Medulla oblongata (tissue), 1 donor: ENCODE measurements around the gene ESR2.
"Not testable (repeated sequence)": the region's sequence is repeated elsewhere in the genome, so short reads cannot be mapped to it uniquely, and the experiment has no call there.

Experiments used
- DNase-seq: peaks from one replicate; pipeline ENCODE4 v3.0.0-alpha.2; 2015; ENCODE audit errors: extremely low spot score

ESR2 gene

GRCh38 chr14:64147126-64147790 lies 146.9 kb downstream of the ESR2 start:
- no peak for DNase-seq

- peak; percentile 37 for DNase-seq
Measured at GRCh38 chr14:64137657-64138290, 156.4 kb downstream of the ESR2 start.

- DNase-seq: no peak
Measured at GRCh38 chr14:64126548-64126947, 167.6 kb downstream of the ESR2 start.

- no peak for DNase-seq
Measured at GRCh38 chr14:64125270-64125669, 168.9 kb downstream of the ESR2 start.

- no peak for DNase-seq
Measured at GRCh38 chr14:64123241-64123822, 170.8 kb downstream of the ESR2 start.

DNA sequence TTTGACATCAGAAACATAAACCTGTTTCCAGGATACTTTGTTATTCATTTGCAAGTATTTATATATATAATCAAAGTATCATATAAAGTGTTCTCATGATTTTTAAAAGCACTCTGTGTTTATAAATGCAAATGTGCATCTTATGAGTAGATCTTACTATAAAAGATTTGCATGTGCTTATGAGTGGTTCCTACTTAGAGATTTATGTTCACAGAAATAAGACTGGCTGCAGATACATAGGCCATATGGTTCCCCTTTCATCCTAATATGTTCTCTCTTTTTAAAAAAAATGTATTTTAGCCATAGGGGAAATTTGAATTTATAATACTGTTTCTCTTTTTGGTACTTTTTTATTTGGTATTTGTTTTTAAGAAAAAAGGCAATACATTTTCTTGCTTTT lies 174.2 kb downstream of the ESR2 start:
- no peak for DNase-seq

GRCh38 chr14:64119500-64119899 lies 174.7 kb downstream of the ESR2 start:
- no peak for DNase-seq

DNA sequence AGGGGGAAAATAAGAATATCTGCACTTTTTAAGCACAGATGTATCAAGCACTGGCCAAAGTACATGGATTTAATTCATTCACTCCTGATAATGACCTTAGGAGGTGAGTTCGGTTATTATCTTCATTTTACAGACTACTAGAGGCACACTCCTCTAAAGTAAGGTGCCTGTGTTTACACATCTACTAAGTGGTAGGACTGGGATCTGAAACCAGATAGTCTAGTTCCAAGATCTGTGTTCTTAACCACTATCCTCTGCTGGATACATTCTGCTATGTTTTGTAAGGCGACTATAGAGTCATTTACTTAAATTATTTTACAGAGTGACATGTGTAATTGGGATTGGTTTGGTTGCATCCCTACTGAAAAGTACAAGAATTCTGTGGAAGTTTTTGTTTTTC lies 175.3 kb downstream of the ESR2 start:
- no peak for DNase-seq

DNA sequence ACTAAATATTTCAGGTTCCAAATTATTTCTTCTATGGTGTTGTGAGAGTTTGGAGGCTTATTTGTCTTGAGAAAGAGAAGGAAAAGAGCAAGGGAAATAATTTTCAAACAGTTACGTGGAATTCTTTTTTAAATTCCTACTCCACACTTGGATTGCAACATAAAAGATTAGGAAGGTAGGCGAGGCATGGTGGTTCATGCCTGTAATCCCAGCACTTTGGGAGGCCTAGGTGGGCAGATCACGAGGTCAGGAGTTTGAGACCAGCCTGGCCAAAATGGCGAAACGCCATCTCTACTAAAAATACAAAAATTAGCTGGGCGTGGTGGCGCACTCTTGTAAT lies 175.8 kb downstream of the ESR2 start:
- DNase-seq: not testable (repeated sequence)

GRCh38 chr14:64117671-64118402 lies 176.3 kb downstream of the ESR2 start:
- DNase-seq: no peak

DNA sequence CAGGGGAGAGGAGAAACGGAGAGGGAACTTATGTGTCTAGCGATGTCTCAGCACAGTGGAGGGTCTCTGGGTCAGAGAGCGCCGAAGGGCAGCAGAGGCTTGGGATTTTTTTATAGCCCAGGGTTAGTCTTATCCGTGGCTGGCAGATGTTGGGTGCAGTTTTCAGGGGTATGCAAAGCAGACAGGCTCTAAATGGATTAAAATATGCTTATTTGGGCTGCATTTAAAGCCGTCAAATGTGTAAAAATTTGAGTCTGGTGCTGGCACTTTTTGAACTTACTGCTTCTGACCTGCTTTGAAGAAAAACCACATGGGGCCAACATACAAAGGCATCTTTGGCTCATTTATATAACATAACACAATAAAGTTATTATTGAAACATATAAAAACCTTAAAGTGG lies 178.8 kb downstream of the ESR2 start:
- DNase-seq: no peak

DNA sequence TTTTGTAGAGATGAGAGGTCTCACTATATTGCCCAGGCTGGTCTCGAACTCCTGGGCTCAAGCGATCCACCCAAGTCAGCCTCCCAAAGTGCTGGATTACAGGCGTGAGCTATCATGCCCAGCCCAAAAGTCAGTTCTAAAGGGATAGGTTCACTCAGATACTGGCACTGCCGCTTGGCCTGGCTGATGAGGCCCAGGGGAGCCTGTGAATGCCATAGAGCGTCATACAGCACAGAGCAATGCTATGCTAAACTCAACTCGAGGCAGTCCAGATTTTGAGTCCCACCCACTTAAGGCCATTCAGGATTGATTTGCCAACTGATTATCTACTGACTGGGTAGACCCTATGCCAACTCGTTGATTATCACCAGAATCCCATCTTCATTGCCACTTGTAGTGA lies 179.4 kb downstream of the ESR2 start:
- no peak for DNase-seq

GRCh38 chr14:64114166-64114565 lies 180.0 kb downstream of the ESR2 start:
- no peak for DNase-seq

GRCh38 chr14:64112867-64113678 lies 181.1 kb downstream of the ESR2 start:
- no peak for DNase-seq

DNA sequence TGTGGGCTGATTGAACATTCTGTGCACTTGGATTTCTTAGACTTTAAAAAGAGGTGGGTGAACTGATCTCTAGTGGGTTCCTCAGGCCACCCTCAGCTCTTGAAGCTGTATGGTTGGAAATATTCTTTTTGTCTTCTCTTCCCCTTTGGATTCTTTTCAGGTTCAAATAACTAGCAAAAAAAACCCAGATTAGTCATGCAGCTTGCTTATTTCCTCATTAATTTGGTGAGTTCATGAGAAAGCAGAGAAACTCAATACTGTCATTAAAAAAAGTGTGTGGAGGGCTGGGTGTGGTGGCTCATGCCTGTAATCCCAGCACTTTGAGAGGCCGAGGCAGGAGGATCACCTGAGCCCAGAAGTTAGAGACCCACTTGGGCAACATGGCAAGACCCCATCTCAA lies 183.4 kb downstream of the ESR2 start:
- no peak for DNase-seq

GRCh38 chr14:64109819-64110554 lies 184.2 kb downstream of the ESR2 start:
- DNase-seq: no peak

GRCh38 chr14:64107438-64107837 lies 186.7 kb downstream of the ESR2 start:
- no peak for DNase-seq

GRCh38 chr14:64098120-64098519 lies 196.1 kb downstream of the ESR2 start:
- no peak for DNase-seq

DNA sequence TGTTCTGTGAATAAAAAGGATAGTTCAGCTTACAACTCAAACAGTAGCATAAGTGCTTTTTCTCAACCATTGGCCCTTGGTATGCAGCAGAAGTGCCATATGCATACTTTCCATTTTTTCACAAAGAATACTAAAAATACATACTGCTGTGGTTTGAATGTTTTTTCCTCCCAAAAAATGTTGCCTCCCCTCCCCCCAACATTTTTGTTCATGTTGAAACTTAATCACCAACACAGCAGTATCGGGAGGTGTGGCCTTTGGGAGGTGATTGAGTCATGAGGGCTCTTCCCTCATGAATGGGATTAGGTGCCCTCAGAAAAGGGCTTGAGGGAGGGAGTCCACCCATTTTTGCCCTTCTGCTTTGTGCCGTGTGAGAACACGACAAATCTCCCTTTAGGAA lies 198.6 kb downstream of the ESR2 start:
- no peak for DNase-seq

DNA sequence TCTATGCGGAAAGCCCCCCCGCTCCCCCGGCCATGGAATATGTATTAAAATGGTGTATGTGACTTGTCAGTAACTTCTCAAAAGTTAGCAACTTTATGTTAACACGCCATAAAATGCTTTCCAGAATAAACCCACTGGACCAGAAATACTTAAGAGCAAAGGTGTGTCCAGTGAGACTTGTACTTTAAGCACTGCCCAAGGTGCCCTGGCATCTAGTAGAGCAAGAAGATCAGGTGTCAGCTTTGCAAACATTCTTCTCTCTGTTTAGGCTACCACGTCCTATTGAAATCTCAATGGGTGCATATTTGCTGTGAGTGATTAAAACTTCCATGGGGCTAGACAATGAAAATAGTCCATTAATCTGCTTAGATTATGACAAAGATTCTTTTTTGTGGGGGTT lies 201.2 kb downstream of the ESR2 start:
- DNase-seq: no peak

DNA sequence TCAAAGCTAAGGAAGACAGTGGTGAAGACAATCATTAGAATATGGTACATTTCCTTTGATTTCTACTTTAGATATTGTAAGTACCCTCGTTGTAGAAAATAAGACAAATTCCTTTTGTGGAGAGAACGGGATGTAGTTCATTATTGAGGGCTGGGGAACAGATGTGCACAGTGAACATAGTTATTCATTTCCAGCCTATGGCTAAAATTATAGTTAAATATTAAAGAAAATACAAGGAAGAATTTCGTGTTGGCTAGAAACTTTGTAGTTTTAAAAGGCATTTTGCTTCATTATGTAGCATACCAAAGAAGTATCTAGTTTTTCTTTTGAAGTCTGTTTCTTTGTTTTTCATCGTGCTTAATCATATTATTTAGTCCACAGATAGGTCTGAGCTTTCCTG lies 201.8 kb downstream of the ESR2 start:
- no peak for DNase-seq
